ENCODE measurements around the gene KCNH2. TPM values are rescaled to one million over a fixed set of nuclear protein-coding genes. Genes with fewer than 3 reads are reported as not detected.

KCNH2 gene
- total and polyA plus RNA-seq, 10 of the 15 experiments (the other 5 are each of a cell fraction or from before 2014, with no cell fraction given): 0.04 to 0.24 (median 0.17) TPM; not detected in 6

- TF ChIP-seq, protein P1, sequence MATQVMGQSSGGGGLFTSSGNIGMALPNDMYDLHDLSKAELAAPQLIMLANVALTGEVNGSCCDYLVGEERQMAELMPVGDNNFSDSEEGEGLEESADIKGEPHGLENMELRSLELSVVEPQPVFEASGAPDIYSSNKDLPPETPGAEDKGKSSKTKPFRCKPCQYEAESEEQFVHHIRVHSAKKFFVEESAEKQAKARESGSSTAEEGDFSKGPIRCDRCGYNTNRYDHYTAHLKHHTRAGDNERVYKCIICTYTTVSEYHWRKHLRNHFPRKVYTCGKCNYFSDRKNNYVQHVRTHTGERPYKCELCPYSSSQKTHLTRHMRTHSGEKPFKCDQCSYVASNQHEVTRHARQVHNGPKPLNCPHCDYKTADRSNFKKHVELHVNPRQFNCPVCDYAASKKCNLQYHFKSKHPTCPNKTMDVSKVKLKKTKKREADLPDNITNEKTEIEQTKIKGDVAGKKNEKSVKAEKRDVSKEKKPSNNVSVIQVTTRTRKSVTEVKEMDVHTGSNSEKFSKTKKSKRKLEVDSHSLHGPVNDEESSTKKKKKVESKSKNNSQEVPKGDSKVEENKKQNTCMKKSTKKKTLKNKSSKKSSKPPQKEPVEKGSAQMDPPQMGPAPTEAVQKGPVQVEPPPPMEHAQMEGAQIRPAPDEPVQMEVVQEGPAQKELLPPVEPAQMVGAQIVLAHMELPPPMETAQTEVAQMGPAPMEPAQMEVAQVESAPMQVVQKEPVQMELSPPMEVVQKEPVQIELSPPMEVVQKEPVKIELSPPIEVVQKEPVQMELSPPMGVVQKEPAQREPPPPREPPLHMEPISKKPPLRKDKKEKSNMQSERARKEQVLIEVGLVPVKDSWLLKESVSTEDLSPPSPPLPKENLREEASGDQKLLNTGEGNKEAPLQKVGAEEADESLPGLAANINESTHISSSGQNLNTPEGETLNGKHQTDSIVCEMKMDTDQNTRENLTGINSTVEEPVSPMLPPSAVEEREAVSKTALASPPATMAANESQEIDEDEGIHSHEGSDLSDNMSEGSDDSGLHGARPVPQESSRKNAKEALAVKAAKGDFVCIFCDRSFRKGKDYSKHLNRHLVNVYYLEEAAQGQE (IDR thresholded peaks at IDR 0.05; ENCODE audit: low read depth, low read length): no peak
- TF ChIP-seq ATF3 (IDR thresholded peaks at IDR 0.05; ENCODE audit: borderline replicate concordance, extremely low read depth, low read depth, low read length) (no peak), RAD21 (IDR thresholded peaks at IDR 0.05; ENCODE audit: insufficient read depth, low read depth, low read length) (peak; percentile 70), ZSCAN29 (IDR thresholded peaks at IDR 0.05) (no peak), CHD2 (IDR thresholded peaks at IDR 0.05; ENCODE audit: borderline replicate concordance, low read depth, low read length) (no peak)
- TF ChIP-seq, protein P2, sequence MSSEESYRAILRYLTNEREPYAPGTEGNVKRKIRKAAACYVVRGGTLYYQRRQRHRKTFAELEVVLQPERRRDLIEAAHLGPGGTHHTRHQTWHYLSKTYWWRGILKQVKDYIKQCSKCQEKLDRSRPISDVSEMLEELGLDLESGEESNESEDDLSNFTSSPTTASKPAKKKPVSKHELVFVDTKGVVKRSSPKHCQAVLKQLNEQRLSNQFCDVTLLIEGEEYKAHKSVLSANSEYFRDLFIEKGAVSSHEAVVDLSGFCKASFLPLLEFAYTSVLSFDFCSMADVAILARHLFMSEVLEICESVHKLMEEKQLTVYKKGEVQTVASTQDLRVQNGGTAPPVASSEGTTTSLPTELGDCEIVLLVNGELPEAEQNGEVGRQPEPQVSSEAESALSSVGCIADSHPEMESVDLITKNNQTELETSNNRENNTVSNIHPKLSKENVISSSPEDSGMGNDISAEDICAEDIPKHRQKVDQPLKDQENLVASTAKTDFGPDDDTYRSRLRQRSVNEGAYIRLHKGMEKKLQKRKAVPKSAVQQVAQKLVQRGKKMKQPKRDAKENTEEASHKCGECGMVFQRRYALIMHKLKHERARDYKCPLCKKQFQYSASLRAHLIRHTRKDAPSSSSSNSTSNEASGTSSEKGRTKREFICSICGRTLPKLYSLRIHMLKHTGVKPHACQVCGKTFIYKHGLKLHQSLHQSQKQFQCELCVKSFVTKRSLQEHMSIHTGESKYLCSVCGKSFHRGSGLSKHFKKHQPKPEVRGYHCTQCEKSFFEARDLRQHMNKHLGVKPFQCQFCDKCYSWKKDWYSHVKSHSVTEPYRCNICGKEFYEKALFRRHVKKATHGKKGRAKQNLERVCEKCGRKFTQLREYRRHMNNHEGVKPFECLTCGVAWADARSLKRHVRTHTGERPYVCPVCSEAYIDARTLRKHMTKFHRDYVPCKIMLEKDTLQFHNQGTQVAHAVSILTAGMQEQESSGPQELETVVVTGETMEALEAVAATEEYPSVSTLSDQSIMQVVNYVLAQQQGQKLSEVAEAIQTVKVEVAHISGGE (CRISPR knock-in tag; IDR thresholded peaks at IDR 0.05): no peak
These were observed 79.6 kb downstream of the KCNH2 start (continued) for GRCh38 chr7:150898475-150899011.
